ENCODE data around the gene STARD5.

STARD5 gene

GRCh38 chr15:81303244-81304225 lies 20.4 kb downstream of the STARD5 start:
- TF ChIP-seq, protein P1, sequence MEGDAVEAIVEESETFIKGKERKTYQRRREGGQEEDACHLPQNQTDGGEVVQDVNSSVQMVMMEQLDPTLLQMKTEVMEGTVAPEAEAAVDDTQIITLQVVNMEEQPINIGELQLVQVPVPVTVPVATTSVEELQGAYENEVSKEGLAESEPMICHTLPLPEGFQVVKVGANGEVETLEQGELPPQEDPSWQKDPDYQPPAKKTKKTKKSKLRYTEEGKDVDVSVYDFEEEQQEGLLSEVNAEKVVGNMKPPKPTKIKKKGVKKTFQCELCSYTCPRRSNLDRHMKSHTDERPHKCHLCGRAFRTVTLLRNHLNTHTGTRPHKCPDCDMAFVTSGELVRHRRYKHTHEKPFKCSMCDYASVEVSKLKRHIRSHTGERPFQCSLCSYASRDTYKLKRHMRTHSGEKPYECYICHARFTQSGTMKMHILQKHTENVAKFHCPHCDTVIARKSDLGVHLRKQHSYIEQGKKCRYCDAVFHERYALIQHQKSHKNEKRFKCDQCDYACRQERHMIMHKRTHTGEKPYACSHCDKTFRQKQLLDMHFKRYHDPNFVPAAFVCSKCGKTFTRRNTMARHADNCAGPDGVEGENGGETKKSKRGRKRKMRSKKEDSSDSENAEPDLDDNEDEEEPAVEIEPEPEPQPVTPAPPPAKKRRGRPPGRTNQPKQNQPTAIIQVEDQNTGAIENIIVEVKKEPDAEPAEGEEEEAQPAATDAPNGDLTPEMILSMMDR (IDR thresholded peaks at IDR 0.05; ENCODE audit: borderline replicate concordance, insufficient read depth, low read depth, low read length) = no peak
- peak overlapping the region; percentile 65 for H3K4me3 ChIP-seq (ENCODE audit: low read depth, low read length)

DNA sequence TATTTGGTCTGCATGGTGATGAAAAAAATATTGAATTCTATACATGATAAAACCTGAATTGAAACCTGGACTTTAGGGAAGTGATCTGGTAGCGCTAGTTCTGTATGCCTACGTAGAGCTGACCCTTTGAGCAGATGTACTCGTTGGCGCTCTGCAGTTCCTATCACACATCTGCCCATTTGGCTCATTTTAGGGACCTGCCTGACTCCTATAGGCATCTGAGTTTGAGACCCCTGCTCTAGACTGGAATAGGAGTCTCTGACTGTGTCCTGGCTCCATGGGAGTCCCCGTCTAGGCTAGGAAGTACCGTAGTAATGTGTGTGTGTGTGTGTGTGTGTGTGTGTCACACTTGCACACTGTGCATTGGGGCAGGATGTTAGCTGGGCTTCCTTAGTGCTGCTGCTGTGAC lies 21.2 kb downstream of the STARD5 start:
- H3K4me3 ChIP-seq (ENCODE audit: low read depth, low read length) = peak overlapping the region; percentile 65
- TF ChIP-seq, protein P1 (IDR thresholded peaks at IDR 0.05; ENCODE audit: borderline replicate concordance, insufficient read depth, low read depth, low read length) = no peak

- peak overlapping the region; percentile 65 for H3K4me3 ChIP-seq (ENCODE audit: low read depth, low read length)
- TF ChIP-seq, protein P1 (IDR thresholded peaks at IDR 0.05; ENCODE audit: borderline replicate concordance, insufficient read depth, low read depth, low read length) = no peak
Observed at GRCh38 chr15:81301815-81302399, 22.0 kb downstream of the STARD5 start.

- TF ChIP-seq, protein P1 (IDR thresholded peaks at IDR 0.05; ENCODE audit: borderline replicate concordance, insufficient read depth, low read depth, low read length) = no peak
- peak overlapping the region; percentile 65 for H3K4me3 ChIP-seq (ENCODE audit: low read depth, low read length)
Observed at GRCh38 chr15:81301385-81301784, 22.6 kb downstream of the STARD5 start.

DNA sequence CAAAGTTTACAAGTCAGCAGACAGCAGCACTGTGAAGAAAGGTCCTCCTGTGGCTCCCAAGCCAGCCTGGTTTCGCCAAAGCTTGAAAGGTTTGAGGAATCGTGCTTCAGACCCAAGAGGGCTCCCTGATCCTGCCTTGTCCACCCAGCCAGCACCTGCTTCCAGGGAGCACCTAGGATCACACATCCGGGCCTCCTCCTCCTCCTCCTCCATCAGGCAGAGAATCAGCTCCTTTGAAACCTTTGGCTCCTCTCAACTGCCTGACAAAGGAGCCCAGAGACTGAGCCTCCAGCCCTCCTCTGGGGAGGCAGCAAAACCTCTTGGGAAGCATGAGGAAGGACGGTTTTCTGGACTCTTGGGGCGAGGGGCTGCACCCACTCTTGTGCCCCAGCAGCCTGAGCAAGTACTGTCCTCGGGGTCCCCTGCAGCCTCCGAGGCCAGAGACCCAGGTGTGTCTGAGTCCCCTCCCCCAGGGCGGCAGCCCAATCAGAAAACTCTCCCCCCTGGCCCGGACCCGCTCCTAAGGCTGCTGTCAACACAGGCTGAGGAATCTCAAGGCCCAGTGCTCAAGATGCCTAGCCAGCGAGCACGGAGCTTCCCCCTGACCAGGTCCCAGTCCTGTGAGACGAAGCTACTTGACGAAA lies 24.2 kb downstream of the STARD5 start:
- TF ChIP-seq, protein P1 (IDR thresholded peaks at IDR 0.05; ENCODE audit: borderline replicate concordance, insufficient read depth, low read depth, low read length) = no peak
- peak overlapping the region; percentile 65 for H3K4me3 ChIP-seq (ENCODE audit: low read depth, low read length)

DNA sequence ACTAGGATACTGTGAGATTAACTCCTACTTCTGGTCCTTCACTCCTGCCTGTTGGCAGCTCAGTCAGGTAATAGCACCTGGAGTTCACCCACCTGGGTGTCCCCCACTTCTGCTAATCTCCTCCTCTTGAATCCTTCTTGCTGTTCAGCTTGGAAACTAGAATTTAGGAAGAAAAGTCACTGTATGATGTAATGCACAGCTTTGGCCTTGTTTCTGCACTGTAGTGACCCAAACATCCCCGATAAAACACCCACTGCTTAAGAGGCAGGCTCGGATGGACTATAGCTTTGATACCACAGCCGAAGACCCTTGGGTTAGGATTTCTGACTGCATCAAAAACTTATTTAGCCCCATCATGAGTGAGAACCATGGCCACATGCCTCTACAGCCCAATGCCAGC lies 24.8 kb downstream of the STARD5 start:
- TF ChIP-seq, protein P1 (IDR thresholded peaks at IDR 0.05; ENCODE audit: borderline replicate concordance, insufficient read depth, low read depth, low read length) = no peak
- peak overlapping the region; percentile 65 for H3K4me3 ChIP-seq (ENCODE audit: low read depth, low read length)

Data from GM12875 (cell line).